Measurements from ENCODE around the gene ASTN2. TPM values are rescaled to one million over a fixed set of nuclear protein-coding genes. Genes with fewer than 3 reads are reported as not detected.
A peak's percentile ranks its signal among the peaks of the same experiment; 100 is the strongest.

The ASTN2 gene
- polyA plus RNA-seq, 1 experiment = 6.6 TPM

- ChIA-PET CTCF (interaction anchor here (0.9 to 2.3 kb wide), 5 partner anchors 9 to 1078 kb away, joined by 3 to 13 read pairs (median 6); no protein-coding TSS in a partner anchor), POLR2A (no interaction called here)
- Histone ChIP-seq H3K9me3 (ENCODE audit: control insufficient read depth, insufficient read depth, low read length) (no peaks in the 10 kb centered on the region), H3K4me3 (ENCODE audit: low read depth, low read length) (no peak overlapping the region), H3K27ac (ENCODE audit: low read depth, low read length) (no peak overlapping the region), H3K27me3 (ENCODE audit: control insufficient read depth, insufficient read depth, low read length) (no peaks in the 10 kb centered on the region)
- no peak for TF ChIP-seq CTCF (IDR thresholded peaks at IDR 0.05; ENCODE audit: low read depth, low read length)
- no peak for DNase-seq (ENCODE audit: low read depth, low spot score)
These were observed 752.1 kb downstream of the ASTN2 start for GRCh38 chr9:116662646-116663310.

- ChIA-PET POLR2A (no interaction called here), CTCF (interaction anchor here (0.6 to 2.3 kb wide), 23 partner anchors 8 to 1129 kb away, joined by 3 to 13 read pairs (median 4); no protein-coding TSS in a partner anchor)
- H3K27ac ChIP-seq (ENCODE audit: low read depth, low read length) = no peak overlapping the region
These were observed 753.6 kb downstream of the ASTN2 start for GRCh38 chr9:116661037-116661954.

GRCh38 chr9:116658265-116658664 lies 756.6 kb downstream of the ASTN2 start:
- Histone ChIP-seq H3K27ac (ENCODE audit: low read depth, low read length) (no peak overlapping the region), H3K27me3 (ENCODE audit: control insufficient read depth, insufficient read depth, low read length) (no peaks in the 10 kb centered on the region), H3K9me3 (ENCODE audit: control insufficient read depth, insufficient read depth, low read length) (no peaks in the 10 kb centered on the region), H3K4me3 (ENCODE audit: low read depth, low read length) (no peak overlapping the region)
- no peak for TF ChIP-seq CTCF (IDR thresholded peaks at IDR 0.05; ENCODE audit: low read depth, low read length)
- DNase-seq (ENCODE audit: low read depth, low spot score) = no peak
- ChIA-PET CTCF (interaction anchor here (0.7 to 2.0 kb wide), 2 partner anchors 1065 to 1074 kb away, joined by 3 to 4 read pairs; no protein-coding TSS in a partner anchor), POLR2A (no interaction called here)

More at GRCh38 chr9:116661037-116661954, 753.6 kb downstream of the ASTN2 start:
- Histone ChIP-seq H3K4me3 (ENCODE audit: low read depth, low read length) (no peak overlapping the region), H3K27me3 (ENCODE audit: control insufficient read depth, insufficient read depth, low read length) (no peaks in the 10 kb centered on the region), H3K9me3 (ENCODE audit: control insufficient read depth, insufficient read depth, low read length) (no peaks in the 10 kb centered on the region)
- TF ChIP-seq CTCF (IDR thresholded peaks at IDR 0.05; ENCODE audit: low read depth, low read length) = peak; percentile 82
- DNase-seq (ENCODE audit: low read depth, low spot score) = peak; percentile 74

- Histone ChIP-seq H3K9me3 (ENCODE audit: control insufficient read depth, insufficient read depth, low read length) (no peaks in the 10 kb centered on the region), H3K27me3 (ENCODE audit: control insufficient read depth, insufficient read depth, low read length) (no peaks in the 10 kb centered on the region), H3K4me3 (ENCODE audit: low read depth, low read length) (no peak overlapping the region), H3K27ac (ENCODE audit: low read depth, low read length) (no peak overlapping the region)
- DNase-seq (ENCODE audit: low read depth, low spot score) = no peak
- CTCF ChIA-PET = interaction anchor here (2.0 kb wide), 1 partner anchor 1064 kb away, joined by 4 read pairs; no protein-coding TSS in a partner anchor
- POLR2A ChIA-PET = no interaction called here
- TF ChIP-seq CTCF (IDR thresholded peaks at IDR 0.05; ENCODE audit: low read depth, low read length) = no peak
These were observed 757.9 kb downstream of the ASTN2 start for GRCh38 chr9:116656977-116657376.

Data from AG04450 (cell line).